H9 (cell line): ENCODE measurements around the gene PNPLA4. TPM values are rescaled to one million over a fixed set of nuclear protein-coding genes. Genes with fewer than 3 reads are reported as not detected.
A peak's percentile ranks its signal among the peaks of the same experiment; 100 is the strongest.

Source experiments
- DNase-seq: peaks from one replicate; pipeline ENCODE4 v3.0.0-alpha.2; 2017
- H2AFZ ChIP-seq: one replicate; pipeline ENCODE4 v1.6.1; 2013; ENCODE audit warnings: mild to moderate bottlenecking, low read length, control low read depth, moderate library complexity
- H2AK5ac ChIP-seq: 2 replicates; pipeline ENCODE4 v1.6.1; 2013; ENCODE audit warnings: low read length, control low read depth, mixed read lengths; ENCODE audit not compliant: insufficient read length
- H2BK120ac ChIP-seq: one replicate; pipeline ENCODE4 v1.6.1; 2013; ENCODE audit warnings: low read depth, mild to moderate bottlenecking, low read length, control low read depth, inconsistent platforms; ENCODE audit not compliant: poor library complexity, severe bottlenecking
- H2BK12ac ChIP-seq: 2 replicates; pipeline ENCODE4 v1.6.1; 2013; ENCODE audit warnings: low read length, control low read depth, mixed read lengths, low read depth; ENCODE audit not compliant: insufficient read length
- H2BK15ac ChIP-seq: 2 replicates; pipeline ENCODE4 v1.6.1; 2013; ENCODE audit warnings: low read depth, low read length, control low read depth
- H2BK20ac ChIP-seq: one replicate; pipeline ENCODE4 v1.6.1; 2013; ENCODE audit warnings: low read depth, mild to moderate bottlenecking, low read length, control low read depth, inconsistent platforms; ENCODE audit not compliant: poor library complexity, severe bottlenecking
- H2BK5ac ChIP-seq: 2 replicates; pipeline ENCODE4 v1.6.1; 2013; ENCODE audit warnings: low read length, control low read depth, mixed read lengths; ENCODE audit not compliant: insufficient read length
- H3K14ac ChIP-seq: 2 replicates; pipeline ENCODE4 v1.6.1; 2013; ENCODE audit warnings: low read length, control low read depth; ENCODE audit not compliant: insufficient read depth
- H3K18ac ChIP-seq: 2 replicates; pipeline ENCODE4 v1.6.1; 2013; ENCODE audit warnings: low read depth, mild to moderate bottlenecking, mixed read lengths, low read length, control low read depth; ENCODE audit not compliant: insufficient read length
- H3K23ac ChIP-seq: 2 replicates; pipeline ENCODE4 v1.6.1; 2013; ENCODE audit warnings: low read length, control low read depth, mixed read lengths, low read depth; ENCODE audit not compliant: insufficient read length
- H3K23me2 ChIP-seq: 2 replicates; pipeline ENCODE4 v1.6.1; 2013; ENCODE audit warnings: low read depth, mild to moderate bottlenecking, mixed read lengths, low read length, control low read depth; ENCODE audit not compliant: insufficient read length, poor library complexity, severe bottlenecking
- H3K27ac ChIP-seq: 2 replicates; pipeline ENCODE4 v1.5.1; 2013; ENCODE audit warnings: low read length, control low read depth, mixed read lengths, low read depth; ENCODE audit not compliant: insufficient read length
- H3K27me3 ChIP-seq: 2 replicates; pipeline ENCODE4 v1.6.1; 2013; ENCODE audit warnings: low read length, control low read depth, inconsistent platforms; ENCODE audit not compliant: insufficient read depth
- H3K4ac ChIP-seq: 2 replicates; pipeline ENCODE4 v1.6.1; 2013; ENCODE audit warnings: low read depth, mild to moderate bottlenecking, control low read depth, inconsistent platforms, low read length, moderate library complexity
- H3K4me1 ChIP-seq: 2 replicates; pipeline ENCODE4 v1.6.1; 2013; ENCODE audit warnings: low read length, control low read depth, inconsistent platforms; ENCODE audit not compliant: insufficient read depth
- H3K4me2 ChIP-seq: 2 replicates; pipeline ENCODE4 v1.6.1; 2013; ENCODE audit warnings: low read length, control low read depth, mixed read lengths; ENCODE audit not compliant: insufficient read length, insufficient read depth
- H3K56ac ChIP-seq: 2 replicates; pipeline ENCODE4 v1.6.1; 2013; ENCODE audit warnings: low read depth, mild to moderate bottlenecking, mixed read lengths, low read length, control low read depth; ENCODE audit not compliant: insufficient read length
- H3K79me1 ChIP-seq: 2 replicates; pipeline ENCODE4 v1.6.1; 2013; ENCODE audit warnings: low read depth, mild to moderate bottlenecking, moderate library complexity, low read length, control low read depth, inconsistent platforms; ENCODE audit not compliant: insufficient read depth, poor library complexity, severe bottlenecking
- H3K79me2 ChIP-seq: 2 replicates; pipeline ENCODE4 v1.6.1; 2013; ENCODE audit warnings: low read length, control low read depth, inconsistent platforms; ENCODE audit not compliant: insufficient read depth
- H3K9ac ChIP-seq: 2 replicates; pipeline ENCODE4 v1.6.1; 2013; ENCODE audit warnings: low read length, control low read depth, mixed read lengths; ENCODE audit not compliant: insufficient read length; ENCODE audit errors: extremely low read depth
- H3K9me3 ChIP-seq: one replicate; pipeline ENCODE4 v1.6.1; 2013; ENCODE audit warnings: low read depth, low read length, inconsistent platforms; ENCODE audit not compliant: control insufficient read depth
- H3T11ph ChIP-seq: one replicate; pipeline ENCODE4 v1.6.1; 2013; ENCODE audit warnings: mild to moderate bottlenecking, low read length, control low read depth, inconsistent platforms
- H4K20me1 ChIP-seq: one replicate; pipeline ENCODE4 v1.6.1; 2013; ENCODE audit not compliant: control insufficient read depth, insufficient read length, insufficient read depth
- H4K5ac ChIP-seq: 2 replicates; pipeline ENCODE4 v1.6.1; 2013; ENCODE audit warnings: low read depth, mild to moderate bottlenecking, mixed read lengths, low read length, control low read depth; ENCODE audit not compliant: insufficient read length
- H4K8ac ChIP-seq: replicated peaks from 2 replicates; pipeline ENCODE4 v1.6.1; 2013; ENCODE audit warnings: low read length, control low read depth, mixed read lengths, low read depth; ENCODE audit not compliant: insufficient read length
- H4K91ac ChIP-seq: 2 replicates; pipeline ENCODE4 v1.6.1; 2013; ENCODE audit warnings: low read depth, mild to moderate bottlenecking, moderate library complexity, mixed read lengths, low read length, control low read depth; ENCODE audit not compliant: insufficient read length
- H3K27ac Mint-ChIP-seq, 3 experiments: 2 replicates in 2 of 3; 3 replicates in 1 of 3; pipeline ENCODE4 v1.8.0; 2020 to 2021; ENCODE audit warnings: mixed read lengths in 3 of 3, mild to moderate bottlenecking in 1 of 3, moderate library complexity in 1 of 3
- H3K27me3 Mint-ChIP-seq: 2 replicates; pipeline ENCODE4 v1.8.0; 2021; ENCODE audit warnings: low read depth, mild to moderate bottlenecking, moderate library complexity, mixed read lengths
- H3K36me3 Mint-ChIP-seq, 3 experiments: 2 replicates in 2 of 3; 3 replicates in 1 of 3; pipeline ENCODE4 v1.8.0; 2020 to 2021; ENCODE audit warnings: low read depth in 3 of 3, mixed read lengths in 3 of 3; ENCODE audit not compliant: insufficient read depth in 1 of 3
- H3K4me1 Mint-ChIP-seq, 2 experiments: 2 replicates each; pipeline ENCODE4 v1.8.0; 2020; ENCODE audit warnings: mixed read lengths in 2 of 2
- H3K4me3 Mint-ChIP-seq, 2 experiments: 2 replicates in 1 of 2; 3 replicates in 1 of 2; pipeline ENCODE4 v1.8.0; 2020 to 2021; ENCODE audit warnings: mild to moderate bottlenecking in 2 of 2, mixed read lengths in 2 of 2, moderate library complexity in 1 of 2
- H3K9me3 Mint-ChIP-seq, 2 experiments: 2 replicates in 1 of 2; 3 replicates in 1 of 2; pipeline ENCODE4 v1.8.0; 2020; ENCODE audit warnings: mild to moderate bottlenecking in 2 of 2, mixed read lengths in 2 of 2, moderate library complexity in 1 of 2
- WGBS: extraction: QIAGEN DNeasy Blood & Tissue Kit; methylation state at CpG from one replicate; pipeline ENCODE4 v1.1.7; 2013; ENCODE audit warnings: missing lambda C conversion rate, low lambda C conversion rate, mixed read lengths; ENCODE audit not compliant: insufficient read length; ENCODE audit errors: extremely low coverage; 5-methylcytosine and 5-hydroxymethylcytosine counted together
- total RNA-seq: library from RNA; stranded (reverse); gene quantifications from 2 replicates; pipeline ENCODE4 v1.2.1, GENCODE V29; 2021
- TF ChIP-seq, protein P1 (sequence below): fragments of 200-600 bp; sonication (generic); conservative IDR thresholded peaks from 3 replicates; pipeline ENCODE4 v1.8.0; 2021; ENCODE audit warnings: antibody characterized with exemption, mild to moderate bottlenecking

The PNPLA4 gene
- total RNA-seq, 1 experiment from 2014 or later, result 21.4 TPM

GRCh38 chrX:7852166-7852565 is 75.0 kb downstream of the PNPLA4 start:
- Histone ChIP-seq H3K27ac (no peak overlapping the region), H3K23me2 (no peaks in the 10 kb centered on the region), H3K79me2 (no peaks in the 10 kb centered on the region), H3K56ac (no peak overlapping the region), H2BK15ac (no peak overlapping the region), H3K18ac (no peak overlapping the region), H4K91ac (no peak overlapping the region), H4K20me1 (no peaks in the 10 kb centered on the region), H3K4me2 (no peak overlapping the region), H2AFZ (no peak overlapping the region), H3K23ac (no peak overlapping the region), H2AK5ac (no peak overlapping the region), H2BK12ac (no peak overlapping the region), H3K27me3 (no peaks in the 10 kb centered on the region), H2BK20ac (no peak overlapping the region), H3T11ph (no peak overlapping the region), H4K5ac (no peak overlapping the region), H4K8ac (no peak overlapping the region), H2BK120ac (no peak overlapping the region), H3K4me1 (no peaks in the 10 kb centered on the region; the same call in 1 of the 2 replicates), H3K4ac (no peak overlapping the region), H3K14ac (no peak overlapping the region), H3K79me1 (no peaks in the 10 kb centered on the region), H2BK5ac (no peak overlapping the region), H3K9me3 (no peaks in the 10 kb centered on the region), H3K9ac (no peak overlapping the region)
- TF ChIP-seq, protein P1, sequence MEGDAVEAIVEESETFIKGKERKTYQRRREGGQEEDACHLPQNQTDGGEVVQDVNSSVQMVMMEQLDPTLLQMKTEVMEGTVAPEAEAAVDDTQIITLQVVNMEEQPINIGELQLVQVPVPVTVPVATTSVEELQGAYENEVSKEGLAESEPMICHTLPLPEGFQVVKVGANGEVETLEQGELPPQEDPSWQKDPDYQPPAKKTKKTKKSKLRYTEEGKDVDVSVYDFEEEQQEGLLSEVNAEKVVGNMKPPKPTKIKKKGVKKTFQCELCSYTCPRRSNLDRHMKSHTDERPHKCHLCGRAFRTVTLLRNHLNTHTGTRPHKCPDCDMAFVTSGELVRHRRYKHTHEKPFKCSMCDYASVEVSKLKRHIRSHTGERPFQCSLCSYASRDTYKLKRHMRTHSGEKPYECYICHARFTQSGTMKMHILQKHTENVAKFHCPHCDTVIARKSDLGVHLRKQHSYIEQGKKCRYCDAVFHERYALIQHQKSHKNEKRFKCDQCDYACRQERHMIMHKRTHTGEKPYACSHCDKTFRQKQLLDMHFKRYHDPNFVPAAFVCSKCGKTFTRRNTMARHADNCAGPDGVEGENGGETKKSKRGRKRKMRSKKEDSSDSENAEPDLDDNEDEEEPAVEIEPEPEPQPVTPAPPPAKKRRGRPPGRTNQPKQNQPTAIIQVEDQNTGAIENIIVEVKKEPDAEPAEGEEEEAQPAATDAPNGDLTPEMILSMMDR, result peak; percentile 69
- DNase-seq, result no peak
- no peaks in the 10 kb centered on the region for H3K9me3 Mint-ChIP-seq
- H3K27ac Mint-ChIP-seq, result no peak overlapping the region
- no peaks in the 10 kb centered on the region; the same call in 1 of the 2 replicates for H3K27me3 Mint-ChIP-seq
- no peak overlapping the region for H3K4me3 Mint-ChIP-seq
- H3K36me3 Mint-ChIP-seq, result no peaks in the 10 kb centered on the region
- peaks cover 0 to 6% of the 10 kb centered on the region in 2 experiments; a peak in 2 of 4 replicates for H3K4me1 Mint-ChIP-seq
- WGBS, result no CpG with 5 or more reads among the region's 1 CpG

Other genes starting within 250 kb of the PNPLA4 start
- not detected in 2 replicates for gene VCX, start 84.2 kb downstream of the PNPLA4 start, total RNA-seq
- not detected in 2 replicates for gene VCX2, start 243.9 kb upstream of the PNPLA4 start, total RNA-seq